NOMO-1 treated with dmso at 0.1 percent for 144 hours (cell line): ENCODE results near the gene IL16.

Experiments
- DNase-seq: peaks from one replicate; lab custom pipeline; 2025; ENCODE audit not compliant: unreplicated experiment; lab: John Stamatoyannopoulos, UW

Gene IL16

DNA sequence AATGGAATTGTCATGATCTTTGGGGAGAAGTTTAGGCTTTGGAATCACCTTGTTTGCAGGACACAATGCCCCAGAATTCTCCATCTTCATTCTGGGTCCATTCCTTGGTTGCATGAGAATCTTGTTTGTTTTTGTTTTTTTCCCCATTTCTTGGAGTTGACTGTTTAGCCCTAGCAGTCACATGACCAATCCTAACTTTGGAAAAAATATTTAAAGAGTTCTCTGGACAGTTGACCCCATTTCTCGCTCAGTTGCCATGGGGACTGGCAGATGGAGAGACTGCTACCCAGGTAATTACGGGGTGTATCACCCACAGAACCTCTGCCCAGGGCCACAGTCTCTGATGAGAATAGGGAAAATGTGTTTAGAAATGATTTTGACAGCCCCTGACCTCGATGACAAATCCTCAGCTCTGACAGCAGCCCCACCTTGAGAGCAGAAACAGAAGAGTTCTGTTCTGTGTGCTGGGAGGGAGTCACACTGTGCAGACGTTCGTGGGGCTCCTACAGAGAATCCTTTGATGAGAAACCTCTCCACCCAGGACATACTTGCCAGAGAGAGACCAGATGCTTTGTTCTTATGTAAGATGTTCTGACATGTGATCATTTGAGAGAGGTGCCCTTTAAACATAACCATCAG is 57.7 kb downstream of the IL16 start:
- no peak for DNase-seq

DNA sequence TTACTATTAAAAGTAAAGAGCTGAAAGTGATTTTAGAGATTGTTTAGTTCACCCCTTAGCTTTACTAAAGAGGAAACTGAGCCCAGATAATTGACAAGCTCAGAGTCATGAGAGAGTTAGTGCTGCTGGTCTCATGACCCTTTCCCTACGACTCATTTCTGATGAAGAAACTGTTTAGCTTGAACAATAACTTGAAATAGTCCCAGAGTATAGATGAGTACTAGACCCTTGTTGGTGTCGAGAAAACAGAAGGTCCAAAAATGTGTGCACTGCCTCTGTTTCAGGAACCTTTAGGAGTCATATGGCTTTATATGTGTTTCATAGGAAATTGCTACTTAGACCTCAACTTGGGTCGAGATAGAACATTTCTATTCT is 58.2 kb downstream of the IL16 start:
- DNase-seq, result no peak

DNA sequence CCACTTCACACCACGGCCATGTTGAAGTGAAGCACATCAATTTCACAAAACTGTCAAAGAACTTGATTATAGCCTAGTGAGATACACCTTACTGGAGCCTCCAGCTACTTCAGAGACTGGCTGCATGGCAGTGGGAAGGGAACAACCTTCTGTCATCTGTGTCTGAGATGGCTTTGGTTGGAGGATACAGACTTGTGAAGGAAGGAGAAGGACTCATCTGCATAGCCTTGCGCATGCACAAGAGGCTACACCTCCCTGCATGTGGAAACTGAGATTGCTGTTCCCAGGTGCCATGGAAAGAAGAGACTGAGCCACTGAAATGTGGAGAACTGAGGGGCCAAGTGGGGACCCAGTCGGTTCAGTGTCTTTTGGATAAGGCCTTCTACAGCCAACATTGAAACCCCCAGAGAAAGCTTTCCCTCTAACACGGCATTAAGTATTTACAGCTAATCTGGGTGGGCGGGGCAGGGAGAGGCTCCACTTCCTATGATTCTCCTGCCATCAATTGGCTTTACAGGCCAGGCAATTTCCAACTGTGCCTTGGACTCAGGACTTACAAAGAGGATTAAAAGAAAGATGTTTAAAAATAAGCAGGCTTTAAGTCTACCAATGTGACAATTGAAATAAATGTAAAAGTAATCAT is 58.8 kb downstream of the IL16 start:
- no peak for DNase-seq

GRCh38 chr15:81255958-81256320 is 59.3 kb downstream of the IL16 start:
- no peak for DNase-seq

GRCh38 chr15:81256916-81257315 is 60.2 kb downstream of the IL16 start:
- DNase-seq, result no peak

DNA sequence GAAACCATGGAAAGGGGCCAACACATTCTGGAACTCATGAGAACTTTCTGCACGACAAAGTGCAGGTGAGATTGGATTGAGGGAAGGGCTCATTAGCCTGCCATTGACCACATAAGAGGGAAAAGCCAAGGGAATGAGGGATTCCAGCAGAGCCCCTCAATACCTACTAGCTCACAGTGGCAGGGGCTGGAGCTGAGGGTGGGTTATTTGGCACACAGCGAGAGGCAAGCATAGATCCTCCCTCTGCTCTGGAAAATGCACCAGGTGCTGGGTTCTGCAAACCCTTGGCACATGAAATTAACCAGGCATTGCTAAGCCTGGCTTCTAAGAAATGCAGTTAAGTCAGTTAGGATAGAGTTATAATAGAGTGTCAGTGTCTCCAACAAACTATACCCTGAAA is 60.8 kb downstream of the IL16 start:
- DNase-seq, result no peak

DNA sequence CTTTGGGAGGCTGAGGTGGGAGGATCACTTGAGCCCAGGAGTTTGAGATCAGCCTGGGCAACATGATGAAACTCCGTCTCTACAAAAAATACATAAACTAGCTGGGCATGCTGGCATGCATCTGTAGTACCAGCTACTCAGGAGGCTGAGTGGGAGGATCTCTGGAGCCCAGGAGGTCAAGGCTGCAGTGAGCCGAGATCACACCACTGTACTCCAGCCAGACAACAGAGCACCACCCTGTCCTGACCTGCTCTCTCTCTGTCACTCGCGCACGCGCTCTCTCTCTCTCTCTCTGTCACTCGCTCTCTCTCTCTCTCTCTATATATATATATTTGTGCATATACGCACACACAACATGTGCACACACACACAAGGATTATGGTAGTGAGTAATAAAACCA is 61.8 kb downstream of the IL16 start:
- DNase-seq, result no peak

DNA sequence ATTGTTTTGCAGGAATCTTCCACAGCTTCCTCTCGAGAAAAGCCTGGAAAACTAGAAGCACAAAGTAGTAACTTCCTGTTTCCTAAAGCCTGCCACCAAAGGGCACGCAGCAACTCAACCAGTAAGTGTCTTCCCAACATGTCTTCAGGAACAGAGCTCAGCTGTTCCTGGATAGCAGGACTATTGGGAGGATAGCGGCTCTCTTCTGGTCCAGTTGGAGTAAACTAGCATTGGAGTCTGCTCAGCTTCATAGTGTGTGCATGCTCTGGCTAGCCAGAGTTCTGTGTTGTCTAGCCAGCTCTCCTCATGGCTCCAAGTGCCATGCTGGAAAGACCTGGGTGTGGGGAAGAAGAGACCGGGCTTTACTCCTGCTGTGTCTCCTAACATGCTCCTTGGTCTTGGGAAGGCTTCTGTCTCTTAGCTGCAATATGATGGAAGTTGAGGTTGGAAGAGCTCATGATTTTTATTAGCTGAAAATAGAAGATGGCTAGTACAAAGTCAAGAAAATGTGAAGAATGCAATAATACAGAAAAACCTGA is 63.1 kb downstream of the IL16 start:
- DNase-seq, result no peak

DNA sequence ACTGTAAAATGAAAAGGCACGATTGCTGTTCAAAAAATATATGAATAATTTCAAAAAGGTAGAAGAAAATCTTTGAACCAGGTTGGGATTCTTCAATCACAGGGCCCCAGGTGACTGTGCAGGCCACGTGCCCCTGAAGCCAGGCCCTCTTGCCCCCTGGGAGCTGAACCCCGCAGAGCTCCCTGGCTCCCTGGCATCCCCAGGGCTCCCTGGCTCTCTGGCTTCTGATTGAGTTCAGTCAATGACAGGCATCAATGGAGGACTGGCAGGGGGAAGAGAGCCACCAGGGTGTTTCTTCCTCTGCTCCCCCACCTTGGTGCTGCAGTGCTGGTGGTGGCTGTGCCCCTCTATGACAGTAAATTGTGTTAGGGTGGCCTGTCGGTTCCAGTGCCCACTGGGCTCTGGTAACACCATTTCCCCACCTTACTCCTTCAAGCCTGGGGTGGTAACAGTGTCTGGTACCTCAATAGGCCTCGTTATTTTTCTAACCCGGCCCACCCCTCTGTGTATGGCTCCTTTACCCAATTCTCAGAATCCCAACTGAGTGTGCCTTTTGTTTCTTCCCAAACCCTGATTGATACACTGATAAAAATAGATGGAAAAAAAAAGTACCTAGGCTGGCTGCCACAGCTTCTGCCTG is 64.6 kb downstream of the IL16 start:
- no peak for DNase-seq

GRCh38 chr15:81263477-81263876 is 66.8 kb downstream of the IL16 start:
- no peak for DNase-seq

DNA sequence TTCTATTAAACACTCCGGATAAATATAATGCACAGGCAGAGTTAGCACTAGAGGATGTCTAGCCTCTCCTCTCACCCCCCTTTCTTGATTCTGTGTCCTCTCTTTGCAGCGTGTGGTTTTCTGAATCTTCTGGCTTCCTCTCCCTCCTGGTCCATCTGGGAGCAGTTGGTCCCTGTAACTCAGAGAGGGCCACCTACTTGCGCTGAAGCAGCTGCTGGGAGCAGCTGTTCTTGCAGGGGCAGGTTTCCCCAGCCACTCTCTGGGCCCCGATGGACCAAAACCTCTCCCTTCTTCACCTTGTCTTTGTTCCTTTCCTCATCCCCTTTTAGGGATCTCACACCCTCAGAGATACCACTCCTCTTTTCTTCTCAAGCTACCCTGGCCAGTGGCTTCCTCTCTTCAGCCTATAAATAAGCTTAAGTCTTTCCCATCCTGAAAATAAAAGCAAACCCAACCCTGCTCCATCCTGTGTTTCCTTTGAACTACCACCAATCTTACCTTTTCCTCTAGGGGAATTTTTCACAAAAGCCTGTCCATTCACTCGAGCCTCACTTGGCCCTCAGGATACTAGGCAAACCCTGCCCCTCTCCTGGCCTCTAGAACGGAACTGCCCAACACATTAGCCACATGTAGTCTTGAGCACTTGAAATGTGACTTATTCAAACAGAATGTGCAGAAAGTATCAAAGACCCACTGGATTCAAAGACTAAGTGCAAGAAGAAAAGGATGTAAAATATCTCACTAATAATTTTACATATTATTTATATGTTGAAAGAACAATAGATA is 67.6 kb downstream of the IL16 start:
- no peak for DNase-seq

DNA sequence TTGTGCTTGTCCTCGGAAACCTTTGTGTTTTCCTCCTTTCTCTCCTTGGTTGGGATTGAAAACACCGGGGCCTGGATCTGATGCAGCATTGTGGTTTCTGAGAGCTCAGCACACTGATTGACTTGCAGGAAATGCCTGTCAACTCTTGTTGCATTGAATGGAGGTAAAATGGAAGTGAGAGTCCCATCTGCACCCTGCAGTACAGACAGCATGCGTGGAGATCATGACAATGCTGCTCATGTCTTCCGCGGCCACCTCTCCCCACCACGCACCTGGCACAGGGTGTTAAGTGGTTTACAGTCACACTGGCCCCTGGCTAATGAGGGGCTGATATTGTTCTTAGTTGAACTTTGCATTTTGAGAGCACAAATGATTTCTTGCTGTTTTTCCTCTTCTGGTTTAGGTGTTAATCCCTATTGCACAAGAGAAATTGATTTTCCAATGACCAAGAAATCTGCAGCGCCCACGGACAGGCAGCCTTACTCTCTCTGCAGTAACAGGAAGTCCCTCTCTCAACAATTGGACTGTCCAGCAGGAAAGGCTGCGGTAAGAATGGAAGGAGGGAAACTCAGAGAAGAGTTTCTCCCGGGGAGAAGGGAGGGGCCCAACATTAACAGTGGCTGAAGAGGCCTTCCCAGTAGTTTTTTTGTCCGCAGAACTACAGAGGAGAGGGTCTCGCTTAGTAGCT is 68.7 kb downstream of the IL16 start:
- no peak for DNase-seq

GRCh38 chr15:81265944-81266775 is 69.5 kb downstream of the IL16 start:
- peak; percentile 62 for DNase-seq

DNA sequence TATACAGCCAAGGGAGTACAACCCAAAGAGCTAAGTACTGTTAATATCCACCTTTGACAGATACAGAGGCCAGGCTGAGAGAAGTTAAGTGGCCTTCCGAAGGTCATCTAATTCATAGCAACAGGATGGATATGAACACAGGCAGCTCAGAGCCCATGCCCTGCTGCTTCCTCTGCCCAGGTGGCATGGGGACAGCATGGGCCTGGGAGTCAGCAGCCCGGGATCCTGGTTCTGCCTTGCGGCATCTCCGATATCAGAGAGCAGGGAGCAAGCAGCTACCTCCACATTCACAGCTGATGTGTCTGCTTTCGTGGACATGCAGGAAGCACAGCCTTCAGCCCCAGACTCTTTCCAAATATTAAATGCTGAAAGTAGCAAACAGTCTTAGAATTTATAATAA is 71.7 kb downstream of the IL16 start:
- no peak for DNase-seq

DNA sequence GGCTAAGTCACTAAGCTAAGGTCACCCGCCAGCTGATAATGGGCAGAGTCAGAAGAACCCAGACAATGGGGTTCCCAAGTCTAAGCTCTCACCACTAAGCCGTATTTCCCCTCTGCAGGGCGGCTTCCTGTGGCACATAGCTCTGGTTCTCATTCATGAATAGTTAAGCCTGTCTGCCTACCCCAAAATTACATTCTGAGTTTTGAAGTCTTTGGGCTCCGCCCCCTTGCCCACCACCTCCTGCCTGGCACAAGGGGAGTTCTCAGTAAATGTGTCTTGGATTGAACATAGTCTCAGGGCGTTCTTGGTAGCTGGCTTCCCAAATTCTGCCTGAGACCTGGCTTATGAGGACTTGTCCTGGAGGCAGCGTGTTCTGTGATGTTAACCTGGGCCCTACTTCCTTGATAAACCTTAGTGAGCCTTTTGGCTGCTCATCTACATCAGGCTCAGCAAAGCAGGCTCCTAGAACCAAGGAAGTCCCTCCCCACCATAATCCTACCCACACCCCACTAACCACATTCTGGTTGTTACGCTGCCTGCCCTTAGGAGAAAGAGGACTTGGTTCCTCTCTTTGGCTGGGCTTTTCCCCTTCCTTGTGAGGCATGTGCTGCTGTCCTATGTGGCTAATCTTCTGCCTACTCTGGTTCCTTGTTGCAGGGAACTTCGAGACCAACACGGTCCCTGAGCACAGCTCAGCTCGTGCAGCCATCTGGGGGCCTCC is 72.4 kb downstream of the IL16 start:
- peak; percentile 15 for DNase-seq

GRCh38 chr15:81270188-81270587 is 73.5 kb downstream of the IL16 start:
- no peak for DNase-seq

DNA sequence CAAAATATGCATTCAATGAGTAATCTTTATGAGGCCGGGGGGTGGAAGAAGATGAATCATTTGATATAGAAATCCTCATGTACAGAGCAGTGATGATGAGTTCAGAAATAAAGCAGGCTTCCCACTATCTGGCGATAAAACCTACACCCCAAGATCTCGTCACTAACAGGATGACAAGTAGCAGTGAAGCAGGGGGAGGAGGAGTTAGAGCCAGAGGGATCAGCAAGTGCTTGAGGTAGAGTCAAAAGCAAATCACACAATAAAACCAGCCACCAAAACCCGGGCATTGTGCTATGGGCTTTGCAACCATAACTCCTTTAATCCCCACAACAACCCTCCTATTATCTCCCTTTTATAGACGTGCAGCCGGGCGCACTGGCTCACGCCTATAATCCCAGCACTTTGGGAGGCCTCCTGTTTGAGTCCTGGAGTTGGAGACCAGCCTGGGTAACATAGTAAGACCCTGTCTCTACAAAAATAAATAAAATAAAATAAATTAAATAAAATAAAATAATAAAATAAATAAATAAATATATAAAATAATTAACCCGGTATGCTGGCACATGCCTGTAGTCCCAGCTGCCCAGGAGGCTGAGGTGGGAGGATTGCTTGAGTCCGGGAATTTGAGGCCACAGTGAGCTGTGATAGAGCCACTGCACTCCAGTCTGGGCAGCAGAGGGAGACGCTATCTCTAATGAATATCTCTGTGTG is 74.3 kb downstream of the IL16 start:
- DNase-seq, result no peak

- no peak for DNase-seq
Measured at GRCh38 chr15:81271761-81272644, 75.3 kb downstream of the IL16 start.
